Transverse colon (tissue), 4 donors: ENCODE data around the gene MMD2.

Source experiments
- EP300 ChIP-seq: sonication (generic); formaldehyde crosslinking; IDR thresholded peaks from one replicate; pipeline ENCODE4 v1.6.1; 2017; ENCODE audit warnings: antibody characterized with exemption, low read depth
- POLR2A ChIP-seq: fragments of 450-650 bp; IDR thresholded peaks from one replicate; pipeline ENCODE4 v1.6.1; 2016; ENCODE audit warnings: antibody characterized with exemption, mild to moderate bottlenecking, moderate library complexity
- POLR2AphosphoS5 ChIP-seq, 3 donors: sonication (generic); formaldehyde crosslinking; IDR thresholded peaks; one replicate each; pipeline ENCODE4 v1.6.1; 2016; ENCODE audit warnings: antibody characterized with exemption in 3 of 3
- TF ChIP-seq, protein P1 (sequence below), 5 experiments: fragments of 200-600 bp in 3 of 5; fragments of 450-650 bp in 2 of 5; sonication (generic) in 3 of 5; IDR thresholded peaks; 1 replicate in 2 of 5; 2 replicates in 3 of 5; pipeline ENCODE4 v1.5.1; 2016 to 2017; ENCODE audit warnings: antibody characterized with exemption in 5 of 5, inconsistent platforms in 3 of 5, mild to moderate bottlenecking in 2 of 5, moderate library complexity in 1 of 5

DNA sequence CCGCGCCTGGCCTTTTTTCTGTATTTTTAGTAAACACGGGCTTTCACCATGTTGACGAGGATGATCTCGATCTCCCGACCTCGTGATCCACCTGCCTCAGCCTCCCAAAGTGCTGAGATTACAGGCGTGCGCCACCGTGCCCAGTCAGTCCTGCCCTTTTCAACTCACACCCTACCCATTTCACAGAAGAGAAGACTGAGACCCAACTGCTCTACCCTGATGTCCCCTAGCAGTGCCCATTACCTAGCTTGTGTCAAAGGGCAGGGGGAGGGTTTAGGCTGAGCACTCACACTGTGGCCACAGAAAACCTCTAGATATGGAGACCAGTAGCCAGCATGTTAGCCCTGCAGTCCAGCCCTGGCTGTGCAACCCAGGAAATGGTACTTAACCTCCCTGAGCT lies 15.7 kb downstream of the MMD2 start:
- TF ChIP-seq, protein P1, sequence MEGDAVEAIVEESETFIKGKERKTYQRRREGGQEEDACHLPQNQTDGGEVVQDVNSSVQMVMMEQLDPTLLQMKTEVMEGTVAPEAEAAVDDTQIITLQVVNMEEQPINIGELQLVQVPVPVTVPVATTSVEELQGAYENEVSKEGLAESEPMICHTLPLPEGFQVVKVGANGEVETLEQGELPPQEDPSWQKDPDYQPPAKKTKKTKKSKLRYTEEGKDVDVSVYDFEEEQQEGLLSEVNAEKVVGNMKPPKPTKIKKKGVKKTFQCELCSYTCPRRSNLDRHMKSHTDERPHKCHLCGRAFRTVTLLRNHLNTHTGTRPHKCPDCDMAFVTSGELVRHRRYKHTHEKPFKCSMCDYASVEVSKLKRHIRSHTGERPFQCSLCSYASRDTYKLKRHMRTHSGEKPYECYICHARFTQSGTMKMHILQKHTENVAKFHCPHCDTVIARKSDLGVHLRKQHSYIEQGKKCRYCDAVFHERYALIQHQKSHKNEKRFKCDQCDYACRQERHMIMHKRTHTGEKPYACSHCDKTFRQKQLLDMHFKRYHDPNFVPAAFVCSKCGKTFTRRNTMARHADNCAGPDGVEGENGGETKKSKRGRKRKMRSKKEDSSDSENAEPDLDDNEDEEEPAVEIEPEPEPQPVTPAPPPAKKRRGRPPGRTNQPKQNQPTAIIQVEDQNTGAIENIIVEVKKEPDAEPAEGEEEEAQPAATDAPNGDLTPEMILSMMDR (IDR thresholded peaks at IDR 0.05): no peak
- no peak for TF ChIP-seq POLR2AphosphoS5 (IDR thresholded peaks at IDR 0.05)
- TF ChIP-seq POLR2A: no peak
- no peak for TF ChIP-seq EP300
